HG03108 (cell line): Measurements from ENCODE around the gene SLC27A1.
A peak's percentile ranks its signal among the peaks of the same experiment; 100 is the strongest.

ENCODE experiments used
- ATAC-seq: cut with Tn5 transposase; IDR thresholded peaks from one replicate; pipeline ENCODE4 v1.9.1; 2021; ENCODE audit warnings: moderate library complexity; ENCODE audit not compliant: unreplicated experiment

SLC27A1 gene

GRCh38 chr19:17470068-17470841 is at the start of gene SLC27A1:
SLC27A1 (plus strand) TSS chr19:17470524; CDS start chr19:17470541, 17 bp downstream.
- ATAC-seq = peak; percentile 82

- no peak for ATAC-seq
Observed at GRCh38 chr19:17421942-17422341, 48.4 kb upstream of the SLC27A1 start.

GRCh38 chr19:17423429-17424208 is 46.7 kb upstream of the SLC27A1 start:
- no peak for ATAC-seq

GRCh38 chr19:17424743-17425365 is 45.5 kb upstream of the SLC27A1 start:
- no peak for ATAC-seq

GRCh38 chr19:17429641-17430113 is 40.6 kb upstream of the SLC27A1 start:
- no peak for ATAC-seq

- no peak for ATAC-seq
Observed at GRCh38 chr19:17431417-17431816, 38.9 kb upstream of the SLC27A1 start.

- no peak for ATAC-seq
Observed at GRCh38 chr19:17435218-17435617, 35.1 kb upstream of the SLC27A1 start.

- ATAC-seq = no peak
Observed at GRCh38 chr19:17436094-17436873, 34.0 kb upstream of the SLC27A1 start.

GRCh38 chr19:17436874-17437267 is 33.5 kb upstream of the SLC27A1 start:
- no peak for ATAC-seq

GRCh38 chr19:17441241-17442021 is 28.9 kb upstream of the SLC27A1 start:
- ATAC-seq = no peak

- no peak for ATAC-seq
Observed at GRCh38 chr19:17445526-17446165, 24.7 kb upstream of the SLC27A1 start.

- ATAC-seq = no peak
Observed at GRCh38 chr19:17447704-17448130, 22.6 kb upstream of the SLC27A1 start.

GRCh38 chr19:17448131-17448967 is 22.0 kb upstream of the SLC27A1 start, which contains the start of gene TMEM221:
TMEM221 (minus strand) TSS chr19:17448668; CDS start chr19:17448462, 206 bp downstream.
- ATAC-seq = no peak

- no peak for ATAC-seq
Observed at GRCh38 chr19:17450264-17451075, 19.9 kb upstream of the SLC27A1 start.

- ATAC-seq = no peak
Observed at GRCh38 chr19:17451820-17452219, 18.5 kb upstream of the SLC27A1 start.

GRCh38 chr19:17454576-17455071 is 15.7 kb upstream of the SLC27A1 start:
- no peak for ATAC-seq

GRCh38 chr19:17455308-17456123 is 14.8 kb upstream of the SLC27A1 start:
- no peak for ATAC-seq
